PC-9 (cell line): ENCODE results near the gene NTNG1. TPM values are rescaled to one million over a fixed set of nuclear protein-coding genes. Genes with fewer than 3 reads are reported as not detected.

Experiments
- BruUV-seq: library from RNA; stranded (reverse); fragments of 400-500 nt; replicated peaks from 2 replicates; lab custom pipeline; 2021; lab: Mats Ljungman, UMichigan
- CTCF ChIA-PET: fragments of 300-600 bp; sonication (Branson Sonifier 250); formaldehyde crosslinking; loops from one replicate; lab custom pipeline; 2022; ENCODE audit warnings: antibody characterized with exemption; lab: Charles Lee
- POLR2A ChIA-PET: fragments of 300-600 bp; sonication (Branson Sonifier 250); formaldehyde crosslinking; loops from one replicate; lab custom pipeline; 2022; ENCODE audit warnings: antibody characterized with exemption; ENCODE audit not compliant: unreplicated experiment; lab: Charles Lee
- DNase-seq, 2 experiments: peaks; one replicate each; pipeline versions ENCODE4 v3.0.0 to v3.0.0-alpha.2; 2015 to 2022; ENCODE audit warnings: mixed read lengths in 1 of 2
- H2AFZ ChIP-seq: fragments of 200-600 bp; sonication (generic); 2 replicates; pipeline ENCODE4 v1.8.1; 2017; ENCODE audit warnings: antibody characterized with exemption
- H3F3A ChIP-seq: fragments of 200-600 bp; sonication (generic); 2 replicates; pipeline ENCODE4 v1.8.1; 2017; ENCODE audit warnings: antibody characterized with exemption, mild to moderate bottlenecking, low read depth; ENCODE audit not compliant: insufficient read depth
- H3K27ac ChIP-seq: fragments of 200-600 bp; sonication (generic); 2 replicates; pipeline ENCODE4 v1.6.1; 2016; ENCODE audit warnings: mixed run types
- H3K27me3 ChIP-seq: fragments of 200-600 bp; sonication (generic); 2 replicates; pipeline ENCODE4 v1.6.1; 2016; ENCODE audit warnings: low read depth, mixed run types; ENCODE audit not compliant: insufficient read depth
- H3K36me3 ChIP-seq: fragments of 200-600 bp; sonication (generic); 2 replicates; pipeline ENCODE4 v1.6.1; 2016; ENCODE audit warnings: low read depth, mixed run types
- H3K4me1 ChIP-seq: fragments of 200-600 bp; sonication (generic); replicated peaks from 2 replicates; pipeline ENCODE4 v1.6.1; 2016; ENCODE audit warnings: mixed run types; ENCODE audit not compliant: insufficient read depth
- H3K4me2 ChIP-seq: fragments of 200-600 bp; sonication (generic); 2 replicates; pipeline ENCODE4 v1.6.1; 2017; ENCODE audit warnings: mixed run types
- H3K4me3 ChIP-seq: fragments of 200-600 bp; sonication (generic); 2 replicates; pipeline ENCODE4 v1.6.1; 2016; ENCODE audit warnings: mixed run types
- H3K79me2 ChIP-seq: fragments of 200-600 bp; sonication (generic); 2 replicates; pipeline ENCODE4 v1.6.1; 2017; ENCODE audit warnings: low read depth, mixed run types
- H3K9me2 ChIP-seq: fragments of 200-600 bp; sonication (generic); 2 replicates; pipeline ENCODE4 v1.8.1; 2017; ENCODE audit warnings: mild to moderate bottlenecking; ENCODE audit not compliant: insufficient read depth
- H3K9me3 ChIP-seq: fragments of 200-600 bp; sonication (generic); 2 replicates; pipeline ENCODE4 v1.8.1; 2016; ENCODE audit warnings: low read depth; ENCODE audit not compliant: insufficient read depth
- H4K20me1 ChIP-seq: fragments of 200-600 bp; sonication (generic); 2 replicates; pipeline ENCODE4 v1.8.1; 2017; ENCODE audit not compliant: insufficient read depth
- CTCF ChIP-seq: fragments of 200-600 bp; sonication (generic); conservative IDR thresholded peaks from 2 replicates; pipeline ENCODE4 v1.6.1; 2017; ENCODE audit warnings: mixed run types, antibody characterized with exemption, mild to moderate bottlenecking, moderate library complexity
- EZH2 ChIP-seq: fragments of 200-600 bp; sonication (generic); IDR thresholded peaks from 2 replicates; pipeline ENCODE4 v1.8.0; 2017; ENCODE audit warnings: antibody characterized with exemption, low read depth
- intact Hi-C: fragments of 100-400 bp; cut with micrococcal nuclease; formaldehyde crosslinking; loops from one replicate; pipeline ENCODE4 v1.10.0; 2022; ENCODE audit not compliant: unreplicated experiment
- total RNA-seq: library from RNA; stranded (reverse); gene quantifications from 2 replicates; pipeline ENCODE4 v1.2.3, GENCODE V29; 2021

The NTNG1 gene
- total RNA-seq, 1 experiment from 2014 or later, result not detected

DNA sequence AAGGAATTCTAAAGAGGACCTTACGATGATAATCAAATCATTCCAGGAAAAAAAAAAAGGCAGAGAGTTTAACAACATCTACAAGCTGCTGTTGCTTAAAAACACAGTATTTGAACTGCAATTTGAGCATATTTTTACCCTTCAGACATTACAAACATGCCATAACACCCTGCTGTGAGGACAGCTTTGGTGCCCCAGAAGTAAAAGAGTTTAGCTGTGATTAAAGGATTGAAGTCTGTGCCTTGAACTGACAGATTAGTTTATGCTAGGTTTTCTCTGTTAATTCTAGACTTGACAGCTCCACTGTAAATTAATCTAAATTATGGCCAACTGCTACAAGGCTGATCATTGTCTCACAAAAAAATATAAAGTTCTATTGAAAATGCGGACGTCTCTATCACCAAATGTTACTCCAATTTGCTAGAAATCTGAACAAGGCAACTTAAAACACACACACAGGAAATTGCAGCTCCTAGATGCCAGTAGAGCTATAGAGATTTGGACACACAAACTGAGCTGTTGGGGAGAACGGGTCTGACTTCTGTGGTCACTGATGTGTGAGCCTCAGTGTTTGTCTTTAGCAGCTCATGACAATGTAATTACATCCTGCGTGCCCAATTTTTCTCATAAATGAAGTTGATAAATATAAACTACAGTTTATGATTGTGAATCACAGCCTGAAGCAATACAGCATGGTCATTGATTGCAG, 217.9 kb downstream of the NTNG1 start:
- H3K4me1 ChIP-seq, result no peaks in the 10 kb centered on the region
- H3F3A ChIP-seq, result no peaks in the 10 kb centered on the region
- H3K79me2 ChIP-seq, result no peaks in the 10 kb centered on the region
- H3K27me3 ChIP-seq, result no peaks in the 10 kb centered on the region
- intact Hi-C loops, result no loop called here
- H4K20me1 ChIP-seq, result no peaks in the 10 kb centered on the region
- POLR2A ChIA-PET, result no interaction called here
- no TSS peak for BruUV-seq
- TF ChIP-seq CTCF, result no peak
- no peak for TF ChIP-seq EZH2
- no peaks in the 10 kb centered on the region for H3K36me3 ChIP-seq
- H3K4me2 ChIP-seq, result no peak overlapping the region
- no peak overlapping the region for H2AFZ ChIP-seq
- H3K9me2 ChIP-seq, result no peaks in the 10 kb centered on the region
- H3K27ac ChIP-seq, result no peak overlapping the region
- CTCF ChIA-PET, result no interaction called here
- no peak for DNase-seq
- H3K9me3 ChIP-seq, result no peaks in the 10 kb centered on the region
- H3K4me3 ChIP-seq, result no peak overlapping the region

GRCh38 chr1:107359472-107360241, 218.8 kb downstream of the NTNG1 start:
- Histone ChIP-seq H3F3A (no peaks in the 10 kb centered on the region), H2AFZ (no peak overlapping the region), H3K27ac (no peak overlapping the region), H3K27me3 (no peaks in the 10 kb centered on the region), H3K4me1 (no peaks in the 10 kb centered on the region), H4K20me1 (no peaks in the 10 kb centered on the region), H3K4me3 (no peak overlapping the region), H3K9me3 (no peaks in the 10 kb centered on the region), H3K9me2 (no peaks in the 10 kb centered on the region), H3K36me3 (no peaks in the 10 kb centered on the region), H3K79me2 (no peaks in the 10 kb centered on the region), H3K4me2 (no peak overlapping the region)
- CTCF ChIA-PET, result no interaction called here
- intact Hi-C loops, result no loop called here
- POLR2A ChIA-PET, result no interaction called here
- DNase-seq, result no peak
- TF ChIP-seq EZH2, result no peak
- TF ChIP-seq CTCF, result no peak
- BruUV-seq, result no TSS peak

DNA sequence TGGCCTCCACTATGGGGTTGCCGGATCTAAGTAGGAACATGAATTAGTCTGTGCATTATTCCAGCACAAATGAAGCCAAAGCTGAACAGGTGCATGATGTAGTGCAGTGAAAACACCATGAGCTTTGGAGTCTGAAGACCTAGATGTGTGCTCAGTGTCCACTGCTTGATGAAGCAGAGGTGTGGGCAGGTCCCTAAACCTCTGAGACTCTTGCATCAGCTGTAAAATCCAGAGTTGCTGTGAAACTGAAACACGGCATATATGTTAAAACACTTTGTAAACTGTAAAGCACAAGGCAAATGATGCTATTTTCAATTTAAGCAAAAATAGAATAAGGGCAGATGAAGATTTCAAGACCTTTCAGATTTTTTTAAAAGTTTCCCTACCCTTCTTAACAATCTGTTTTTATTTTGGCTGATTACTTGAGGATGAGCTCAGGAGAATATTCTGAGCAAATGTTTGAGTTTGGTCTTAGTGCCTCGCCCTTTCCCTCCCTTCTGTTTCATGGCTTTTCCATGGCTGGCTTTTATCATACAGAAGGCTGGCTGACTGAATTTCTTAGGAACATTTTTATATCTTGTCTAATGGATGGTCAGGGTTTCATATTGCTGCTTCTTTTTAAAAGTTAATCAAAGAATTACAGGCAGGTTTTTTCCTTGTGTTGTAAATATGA, 221.8 kb downstream of the NTNG1 start:
- no peaks in the 10 kb centered on the region for H4K20me1 ChIP-seq
- no peak for DNase-seq
- H2AFZ ChIP-seq, result no peak overlapping the region
- no peak overlapping the region for H3K27ac ChIP-seq
- CTCF ChIA-PET, result no interaction called here
- no TSS peak for BruUV-seq
- no peaks in the 10 kb centered on the region for H3F3A ChIP-seq
- intact Hi-C loops, result no loop called here
- no peak overlapping the region for H3K4me3 ChIP-seq
- no peaks in the 10 kb centered on the region for H3K4me1 ChIP-seq
- TF ChIP-seq CTCF (no peak), EZH2 (no peak)
- no peaks in the 10 kb centered on the region for H3K36me3 ChIP-seq
- no peaks in the 10 kb centered on the region for H3K9me3 ChIP-seq
- H3K4me2 ChIP-seq, result no peak overlapping the region
- H3K79me2 ChIP-seq, result no peaks in the 10 kb centered on the region
- H3K27me3 ChIP-seq, result no peaks in the 10 kb centered on the region
- no peaks in the 10 kb centered on the region for H3K9me2 ChIP-seq
- POLR2A ChIA-PET, result no interaction called here
